HCT116 (cell line): Measurements from ENCODE around the gene UPP2.

Source experiments
- EZH2 ChIP-seq: fragments of 200-600 bp; sonication (generic); IDR thresholded peaks from 2 replicates; pipeline ENCODE4 v1.6.1; 2017; ENCODE audit warnings: antibody characterized with exemption, mixed run types
- JUND ChIP-seq: IDR thresholded peaks from 2 replicates; pipeline ENCODE4 v1.6.1; 2012
- POLR2A ChIP-seq: IDR thresholded peaks from 2 replicates; pipeline ENCODE4 v1.7.0; 2011; ENCODE audit warnings: borderline replicate concordance; ENCODE audit not compliant: insufficient read depth, insufficient read length; ENCODE audit errors: extremely low read depth
- POLR2AphosphoS5 ChIP-seq: IDR thresholded peaks from 2 replicates; pipeline ENCODE4 v1.6.1; 2011; ENCODE audit warnings: mild to moderate bottlenecking, low read depth, low read length, moderate library complexity
- RAD21 ChIP-seq: IDR thresholded peaks from 2 replicates; pipeline ENCODE4 v1.6.1; 2012; ENCODE audit warnings: low read depth, mild to moderate bottlenecking
- SIN3A ChIP-seq: IDR thresholded peaks from 2 replicates; pipeline ENCODE4 v1.6.1; 2012; ENCODE audit warnings: low read depth
- YY1 ChIP-seq: IDR thresholded peaks from 2 replicates; pipeline ENCODE4 v1.6.1; 2011; ENCODE audit warnings: low read length, low read depth, moderate library complexity, mild to moderate bottlenecking; ENCODE audit not compliant: insufficient replicate concordance; ENCODE audit errors: extremely low read depth
- ZFX ChIP-seq: fragments of 450-650 bp; IDR thresholded peaks from 2 replicates; pipeline ENCODE4 v1.6.1; 2017
- TF ChIP-seq, protein P1 (sequence below), 3 experiments: fragments of 200-600 bp in 1 of 3; sonication (generic) in 1 of 3; IDR thresholded peaks in 2 of 3; conservative IDR thresholded peaks in 1 of 3; 2 replicates each; pipeline ENCODE4 v1.5.1; 2012 to 2017; ENCODE audit warnings: low read depth in 2 of 3, low read length in 2 of 3, antibody characterized with exemption in 1 of 3, borderline replicate concordance in 1 of 3, control low read depth in 1 of 3, mild to moderate bottlenecking in 1 of 3, mixed read lengths in 1 of 3, mixed run types in 1 of 3, moderate library complexity in 1 of 3; ENCODE audit not compliant: insufficient read depth in 1 of 3

DNA sequence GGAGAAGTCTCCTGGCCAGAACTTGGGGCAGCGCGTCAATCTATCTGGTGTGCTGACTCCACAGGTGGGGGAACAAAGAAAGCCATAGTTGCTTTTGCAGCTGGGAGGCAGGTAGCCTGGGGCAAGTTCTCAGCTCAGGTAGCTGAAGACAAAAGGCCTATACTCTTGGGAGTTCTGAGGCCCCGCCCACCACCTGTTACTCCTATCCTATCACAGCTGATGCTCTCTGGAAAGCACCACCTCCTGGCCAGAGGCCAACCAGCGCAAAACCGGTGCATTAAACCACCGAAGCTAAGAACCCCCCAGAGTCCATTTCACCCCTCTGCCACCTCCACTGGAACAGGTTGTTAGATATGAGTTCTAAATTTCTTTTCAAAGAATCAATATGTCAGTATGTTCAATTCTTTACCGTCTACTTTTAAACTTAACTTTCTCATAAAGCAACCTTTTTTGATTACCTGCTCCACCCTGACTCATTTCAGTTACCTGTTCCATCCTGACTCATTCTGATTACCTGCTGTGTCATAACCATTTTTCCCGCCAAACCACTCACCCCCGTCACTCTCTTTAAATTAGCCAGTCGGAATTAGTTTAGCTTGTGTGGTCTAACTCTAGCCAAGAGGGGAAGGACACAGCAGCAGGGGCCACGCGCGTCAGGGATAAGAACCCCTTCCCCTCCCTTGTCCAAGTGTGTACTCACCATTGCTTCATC, 43.4 kb downstream of the UPP2 start:
- TF ChIP-seq POLR2A (no peak), EZH2 (no peak), POLR2AphosphoS5 (no peak), JUND (no peak), YY1 (no peak), RAD21 (no peak), SIN3A (no peak), ZFX (no peak)
- TF ChIP-seq, protein P1, sequence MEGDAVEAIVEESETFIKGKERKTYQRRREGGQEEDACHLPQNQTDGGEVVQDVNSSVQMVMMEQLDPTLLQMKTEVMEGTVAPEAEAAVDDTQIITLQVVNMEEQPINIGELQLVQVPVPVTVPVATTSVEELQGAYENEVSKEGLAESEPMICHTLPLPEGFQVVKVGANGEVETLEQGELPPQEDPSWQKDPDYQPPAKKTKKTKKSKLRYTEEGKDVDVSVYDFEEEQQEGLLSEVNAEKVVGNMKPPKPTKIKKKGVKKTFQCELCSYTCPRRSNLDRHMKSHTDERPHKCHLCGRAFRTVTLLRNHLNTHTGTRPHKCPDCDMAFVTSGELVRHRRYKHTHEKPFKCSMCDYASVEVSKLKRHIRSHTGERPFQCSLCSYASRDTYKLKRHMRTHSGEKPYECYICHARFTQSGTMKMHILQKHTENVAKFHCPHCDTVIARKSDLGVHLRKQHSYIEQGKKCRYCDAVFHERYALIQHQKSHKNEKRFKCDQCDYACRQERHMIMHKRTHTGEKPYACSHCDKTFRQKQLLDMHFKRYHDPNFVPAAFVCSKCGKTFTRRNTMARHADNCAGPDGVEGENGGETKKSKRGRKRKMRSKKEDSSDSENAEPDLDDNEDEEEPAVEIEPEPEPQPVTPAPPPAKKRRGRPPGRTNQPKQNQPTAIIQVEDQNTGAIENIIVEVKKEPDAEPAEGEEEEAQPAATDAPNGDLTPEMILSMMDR (IDR thresholded peaks at IDR 0.05 in 2 of 3, conservative IDR thresholded peaks at IDR 0.05 in 1 of 3; ENCODE audit: borderline replicate concordance in 1 of 3, insufficient read depth in 1 of 3, low read depth in 2 of 3, low read length in 2 of 3): no peak
